Stimulated activated CD8-positive, alpha-beta memory T cell treated with anti-CD3 and anti-CD28 coated beads, Interleukin-15, amount 100 ng/mL, for 4 hours (primary cell): ENCODE results near the gene SOHLH2.

Source experiments
- DNase-seq, 2 donors: peaks; one replicate each; pipeline ENCODE4 v3.0.0-alpha.2; 2020; ENCODE audit warnings: low read depth in 2 of 2

SOHLH2 gene

DNA sequence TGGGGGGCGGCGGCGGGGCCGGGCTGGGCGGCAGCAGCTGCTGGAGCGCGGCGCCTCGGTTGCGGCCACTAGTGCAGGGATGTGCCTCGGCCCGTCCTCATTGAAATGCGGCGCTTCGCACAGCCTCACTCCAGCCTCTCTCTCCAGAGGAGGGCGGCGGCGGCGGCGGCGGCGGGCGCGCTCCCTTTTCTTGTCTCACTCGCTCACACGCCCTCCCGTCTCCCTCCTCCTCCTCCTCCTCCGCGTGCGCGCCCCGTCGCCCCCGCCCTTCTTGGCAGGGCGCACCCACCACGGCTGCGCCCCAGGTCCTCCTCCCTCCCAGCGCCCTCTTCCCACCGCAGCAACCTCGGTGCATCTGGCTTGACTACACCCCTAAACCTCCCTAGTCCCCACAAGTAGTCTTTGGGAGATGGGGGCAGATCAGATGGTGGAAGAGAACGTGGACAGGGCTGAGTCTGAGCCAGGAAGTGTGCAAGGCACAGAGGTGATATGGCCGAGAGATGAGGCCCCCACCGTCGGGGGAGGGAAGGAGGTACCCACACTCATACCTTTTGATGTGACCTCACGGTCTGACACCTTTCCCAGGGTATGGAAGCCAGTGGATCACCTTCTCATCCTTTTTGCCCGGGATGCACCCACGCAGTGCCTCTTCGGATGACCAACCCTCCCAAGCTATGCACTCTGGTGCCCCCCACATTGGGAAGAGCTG lies 83.0 kb downstream of the SOHLH2 start, which contains the start of gene DCLK1:
TSS of gene DCLK1 (minus strand) at position 161 of the 709 bp plus-strand sequence.
- DNase-seq: no peak

DNA sequence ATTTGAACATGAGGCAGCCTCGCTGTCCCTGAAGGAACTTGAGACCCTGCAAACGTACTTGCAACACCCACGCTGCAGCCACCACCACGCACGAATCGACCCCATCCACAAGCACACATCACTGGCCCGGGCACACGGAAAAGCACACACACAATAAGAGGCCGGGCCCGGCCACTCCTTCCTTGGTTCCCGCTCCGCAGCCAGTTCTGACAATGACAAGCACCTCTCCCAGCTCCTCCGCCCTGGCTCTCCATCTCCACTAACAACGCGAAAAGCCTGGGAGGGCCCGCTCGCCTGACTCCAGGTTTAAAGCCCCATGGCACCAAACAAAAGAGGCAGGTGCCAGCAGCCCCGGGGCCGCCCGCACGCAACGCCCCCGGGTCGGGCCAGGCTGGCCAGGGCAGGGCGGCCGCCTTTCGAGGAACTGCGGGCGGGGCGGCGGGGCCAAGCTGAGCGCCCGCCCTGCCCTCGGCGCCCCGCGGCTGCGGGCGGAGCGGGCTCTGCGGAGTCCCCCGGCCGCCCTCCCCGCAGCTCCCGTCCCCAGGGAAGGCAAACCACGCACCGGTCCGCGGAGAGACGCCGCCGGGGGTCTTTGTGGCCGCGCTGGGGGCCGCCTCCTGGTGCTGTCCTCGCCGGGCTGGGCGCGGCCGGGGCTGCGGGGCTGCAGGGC lies 83.7 kb downstream of the SOHLH2 start:
- no peak for DNase-seq

DNA sequence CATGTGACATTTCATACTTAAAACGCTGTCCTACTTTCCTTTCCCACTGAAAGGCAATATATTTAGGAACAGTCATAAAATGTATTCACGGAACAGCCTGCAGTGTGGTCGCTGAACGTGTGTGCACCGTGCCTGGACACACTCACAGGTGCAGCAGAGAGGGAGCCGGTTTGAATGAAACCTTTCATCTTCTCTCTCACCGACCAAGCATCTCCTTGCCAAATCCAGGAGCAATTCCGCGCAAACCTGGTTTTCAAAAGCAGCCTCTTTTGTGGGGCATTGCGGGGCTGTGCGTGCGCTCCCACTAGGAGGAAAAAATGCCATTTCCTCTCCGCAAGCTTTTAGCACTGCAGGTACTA lies 84.2 kb downstream of the SOHLH2 start:
- DNase-seq: no peak

DNA sequence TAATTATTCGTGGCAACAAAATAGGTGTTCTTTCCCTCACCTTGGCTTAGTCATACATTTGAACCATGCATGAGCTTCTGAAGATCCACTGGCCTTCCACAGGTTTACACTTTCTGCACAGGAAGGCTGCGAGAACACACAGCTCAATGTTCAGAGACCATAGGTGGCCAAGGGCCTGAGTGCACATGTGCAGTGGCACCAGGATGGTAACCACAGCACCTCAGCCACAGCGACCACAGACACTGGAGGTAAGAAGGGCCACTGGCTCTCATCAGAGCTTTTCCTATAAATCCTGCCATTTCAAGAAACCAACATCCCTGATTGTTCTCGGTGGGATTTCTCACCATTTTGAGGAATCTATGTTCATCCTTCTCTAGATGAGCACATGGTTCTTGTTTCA lies 84.8 kb downstream of the SOHLH2 start:
- DNase-seq: no peak

DNA sequence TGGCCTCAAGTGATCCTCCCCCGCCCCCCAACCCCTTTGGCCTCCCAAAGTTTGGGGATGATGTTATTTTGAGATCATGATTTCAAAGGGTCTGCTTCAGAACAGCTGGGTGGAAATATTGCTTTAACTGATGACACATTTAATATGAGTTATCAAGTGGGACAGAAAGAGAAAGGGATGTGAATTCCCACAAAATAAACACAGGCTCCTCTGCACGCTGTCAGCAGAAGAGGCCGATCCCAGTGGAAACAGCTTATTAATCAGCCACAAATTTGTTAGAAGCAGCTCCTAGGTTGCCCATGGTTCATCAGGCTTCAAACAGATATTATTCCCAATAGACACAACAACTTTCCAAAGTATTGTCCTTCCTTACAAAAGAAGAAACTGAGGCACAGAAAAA lies 87.9 kb downstream of the SOHLH2 start:
- no peak for DNase-seq

DNA sequence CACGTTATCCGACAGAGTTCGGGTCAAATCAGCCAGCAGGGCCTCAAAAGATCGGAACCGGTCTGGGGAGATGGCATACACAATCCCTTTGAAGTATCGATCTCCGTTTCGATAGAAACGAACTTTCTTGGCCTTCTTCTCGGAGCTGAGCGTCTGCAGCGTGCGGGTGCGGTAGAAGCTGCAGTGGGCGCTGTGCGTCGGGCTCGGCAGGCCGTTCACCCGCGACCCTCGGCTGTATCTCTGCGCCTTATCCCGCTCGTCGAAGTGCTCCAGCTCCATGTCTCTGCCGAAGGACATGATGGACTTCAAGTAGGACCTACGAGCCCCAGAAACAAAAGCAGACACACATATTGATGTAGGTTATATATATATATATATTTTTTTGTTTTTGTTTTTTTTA lies 88.5 kb downstream of the SOHLH2 start:
- no peak for DNase-seq

DNA sequence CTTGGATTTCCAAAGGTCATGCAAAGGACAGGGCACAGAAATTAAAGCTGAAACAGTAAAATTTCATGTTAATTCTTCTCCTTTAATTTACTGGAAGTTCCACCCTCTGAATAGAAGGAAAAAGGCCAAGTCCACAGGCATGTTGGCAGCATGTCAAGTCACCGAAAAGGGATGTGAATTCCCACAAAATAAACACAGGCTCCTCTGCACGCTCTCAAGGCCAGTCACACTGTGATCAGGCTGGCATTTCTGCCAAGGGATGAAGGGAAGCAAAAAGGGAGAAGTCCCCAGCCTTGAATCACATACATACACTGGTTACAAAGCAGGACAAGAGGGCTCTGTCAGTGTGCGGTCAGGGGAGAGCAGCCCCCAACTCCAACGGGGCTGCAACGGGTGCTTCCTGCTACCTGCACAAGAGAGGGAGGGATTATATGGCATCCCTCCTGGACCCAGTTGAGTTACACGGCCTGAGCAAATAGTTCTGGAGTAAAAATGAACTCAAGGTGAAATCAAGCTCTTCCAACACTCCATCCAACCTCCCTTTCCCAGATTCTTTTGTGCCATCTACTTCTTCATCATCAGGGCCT lies 90.0 kb downstream of the SOHLH2 start:
- DNase-seq: no peak
